Gastroesophageal sphincter (tissue), 4 donors: ENCODE results near the gene SDK1. TPM values are rescaled to one million over a fixed set of nuclear protein-coding genes. Genes with fewer than 3 reads are reported as not detected.
"Not testable (repeated sequence)": the region's sequence is repeated elsewhere in the genome, so short reads cannot be mapped to it uniquely, and the experiment has no call there.

Source experiments
- ATAC-seq: fragments of 150-250 bp; one replicate; pipeline ENCODE4 v1.9.1; 2016; ENCODE audit warnings: mild to moderate bottlenecking, moderate library complexity
- H3K27ac ChIP-seq, 4 donors: fragments of 200-600 bp; sonication (generic) in 3 of 4; 1 replicate in 3 of 4; 2 replicates in 1 of 4; pipeline ENCODE4 v1.5.1; 2016 to 2019
- H3K27me3 ChIP-seq: fragments of 200-600 bp; sonication (generic); one replicate; pipeline ENCODE4 v1.5.1; 2019
- H3K36me3 ChIP-seq, 2 donors: fragments of 200-600 bp; sonication (generic); one replicate each; pipeline ENCODE4 v1.5.1; 2019; ENCODE audit warnings: control low read depth in 1 of 2
- H3K4me1 ChIP-seq, 3 donors: fragments of 200-600 bp; sonication (generic); 1 replicate in 2 of 3; 2 replicates in 1 of 3; pipeline ENCODE4 v1.5.1; 2016 to 2019; ENCODE audit warnings: control low read depth in 2 of 3
- H3K4me3 ChIP-seq, 2 donors: fragments of 200-600 bp; sonication (generic); one replicate each; pipeline ENCODE4 v1.5.1; 2019; ENCODE audit warnings: mild to moderate bottlenecking in 1 of 2, moderate library complexity in 1 of 2
- H3K9me3 ChIP-seq, 3 donors: fragments of 200-600 bp; sonication (generic); one replicate each; pipeline ENCODE4 v1.5.1; 2017 to 2019; ENCODE audit warnings: control low read depth in 2 of 3
- CTCF ChIP-seq, 4 experiments: fragments of 200-600 bp in 2 of 4; fragments of 450-650 bp in 2 of 4; sonication (generic) in 1 of 4; IDR thresholded peaks; one replicate each; pipeline ENCODE4 v1.5.1; 2017 to 2019; ENCODE audit warnings: antibody characterized with exemption in 4 of 4, mild to moderate bottlenecking in 2 of 4, moderate library complexity in 2 of 4
- EP300 ChIP-seq: sonication (generic); formaldehyde crosslinking; IDR thresholded peaks from one replicate; pipeline ENCODE4 v1.6.1; 2017; ENCODE audit warnings: antibody characterized with exemption, mild to moderate bottlenecking
- POLR2A ChIP-seq, 2 donors: fragments of 450-650 bp; IDR thresholded peaks; one replicate each; pipeline ENCODE4 v1.6.1; 2017; ENCODE audit warnings: antibody characterized with exemption in 2 of 2, mild to moderate bottlenecking in 2 of 2, moderate library complexity in 1 of 2
- POLR2AphosphoS5 ChIP-seq: sonication (generic); formaldehyde crosslinking; IDR thresholded peaks from one replicate; pipeline ENCODE4 v1.6.1; 2017; ENCODE audit warnings: antibody characterized with exemption
- WGBS, 2 donors: methylation state at CpG; one replicate each; pipeline ENCODE4 v1.1.5; 2018; ENCODE audit warnings: low coverage in 1 of 2; 5-methylcytosine and 5-hydroxymethylcytosine counted together
- total RNA-seq, 4 donors: library from RNA; depleted of rRNA; stranded (reverse); fragments of >200 nt; gene quantifications; one replicate each; pipeline ENCODE4 v1.1.0, GENCODE V29; 2016

The SDK1 gene
- total RNA-seq, 4 donors from 2014 or later = 6.1 to 13.6 (median 8.7) TPM

GRCh38 chr7:4234498-4234855 lies 933.4 kb downstream of the SDK1 start:
- no peak overlapping the region for H3K4me3 ChIP-seq
- WGBS, 2 donors = no CpG with 5 or more reads among the region's 12 CpGs
- no peaks in the 10 kb centered on the region for H3K36me3 ChIP-seq
- H3K9me3 ChIP-seq = no peaks in the 10 kb centered on the region
- H3K27me3 ChIP-seq = no peaks in the 10 kb centered on the region
- no peak for TF ChIP-seq CTCF (IDR thresholded peaks at IDR 0.05)
- no peak for TF ChIP-seq POLR2AphosphoS5
- no peak for TF ChIP-seq POLR2A (IDR thresholded peaks at IDR 0.05)
- TF ChIP-seq EP300 = no peak
- H3K4me1 ChIP-seq = no peaks in the 10 kb centered on the region
- no peak overlapping the region for H3K27ac ChIP-seq
- no peak for ATAC-seq

GRCh38 chr7:4234886-4235285 lies 933.8 kb downstream of the SDK1 start:
- H3K4me3 ChIP-seq = no peak overlapping the region
- 87 to 98% methylated on average over 3 to 6 of the region's 9 CpGs for WGBS, 2 donors
- H3K27me3 ChIP-seq = no peaks in the 10 kb centered on the region
- TF ChIP-seq CTCF (IDR thresholded peaks at IDR 0.05) (no peak), POLR2AphosphoS5 (no peak), POLR2A (IDR thresholded peaks at IDR 0.05) (no peak), EP300 (no peak)
- no peaks in the 10 kb centered on the region for H3K9me3 ChIP-seq
- no peaks in the 10 kb centered on the region for H3K36me3 ChIP-seq
- H3K4me1 ChIP-seq = no peaks in the 10 kb centered on the region
- ATAC-seq = no peak
- H3K27ac ChIP-seq = no peak overlapping the region

GRCh38 chr7:4235596-4235995 lies 934.5 kb downstream of the SDK1 start:
- Histone ChIP-seq H3K36me3 (no peaks in the 10 kb centered on the region), H3K27me3 (no peaks in the 10 kb centered on the region), H3K4me1 (no peaks in the 10 kb centered on the region), H3K4me3 (no peak overlapping the region), H3K9me3 (no peaks in the 10 kb centered on the region), H3K27ac (no peak overlapping the region)
- no peak for ATAC-seq
- TF ChIP-seq EP300 (no peak), POLR2A (IDR thresholded peaks at IDR 0.05) (no peak), POLR2AphosphoS5 (no peak), CTCF (IDR thresholded peaks at IDR 0.05) (no peak)
- 100% methylated on average over 6 of the region's 14 CpGs; no CpG with 5 or more reads in 1 of the 2 donors for WGBS, 2 donors

GRCh38 chr7:4236389-4236788 lies 935.3 kb downstream of the SDK1 start:
- Histone ChIP-seq H3K4me1 (no peaks in the 10 kb centered on the region), H3K27ac (no peak overlapping the region)

GRCh38 chr7:4236873-4237272 lies 935.8 kb downstream of the SDK1 start:
- H3K27me3 ChIP-seq, H3K36me3 ChIP-seq, H3K27ac ChIP-seq, H3K4me1 ChIP-seq, H3K9me3 ChIP-seq, ATAC-seq, H3K4me3 ChIP-seq: not testable (repeated sequence)
- WGBS, 2 donors = 50 to 82% methylated on average over 1 to 3 of the region's 5 CpGs

More at GRCh38 chr7:4236389-4236788, 935.3 kb downstream of the SDK1 start:
- no peak for ATAC-seq
- Histone ChIP-seq H3K27me3 (no peaks in the 10 kb centered on the region), H3K4me3 (no peak overlapping the region), H3K9me3 (no peaks in the 10 kb centered on the region), H3K36me3 (no peaks in the 10 kb centered on the region)
- no peak for TF ChIP-seq CTCF (IDR thresholded peaks at IDR 0.05)
- 95 to 96% methylated on average over 5 to 11 of the region's 12 CpGs for WGBS, 2 donors
